GM21529 (cell line): ENCODE data around the gene PTPN20.
"Not testable (repeated sequence)": the region's sequence is repeated elsewhere in the genome, so short reads cannot be mapped to it uniquely, and the experiment has no call there.

Experiments used
- ATAC-seq: cut with Tn5 transposase; IDR thresholded peaks from one replicate; pipeline ENCODE4 v1.9.1; 2021; ENCODE audit not compliant: unreplicated experiment

The PTPN20 gene

GRCh38 chr10:46911144-46911876 is at the start of gene PTPN20:
Gene PTPN20 (plus strand): TSS chr10:46911428. CDS start chr10:46932500, 21,072 bp downstream.
- ATAC-seq = not testable (repeated sequence)

GRCh38 chr10:46869716-46870115 is 41.5 kb upstream of the PTPN20 start:
- not testable (repeated sequence) for ATAC-seq

- ATAC-seq = not testable (repeated sequence)
These were observed 39.6 kb upstream of the PTPN20 start for GRCh38 chr10:46871583-46871982.

- not testable (repeated sequence) for ATAC-seq
These were observed 35.9 kb upstream of the PTPN20 start for GRCh38 chr10:46875304-46875703.

- not testable (repeated sequence) for ATAC-seq
These were observed 34.5 kb upstream of the PTPN20 start for GRCh38 chr10:46876773-46877172.

GRCh38 chr10:46878761-46879160 is 32.5 kb upstream of the PTPN20 start:
- not testable (repeated sequence) for ATAC-seq

- not testable (repeated sequence) for ATAC-seq
These were observed 20.2 kb upstream of the PTPN20 start for GRCh38 chr10:46890813-46891611.

GRCh38 chr10:46896762-46897692 is 14.2 kb upstream of the PTPN20 start:
- ATAC-seq = not testable (repeated sequence)

- not testable (repeated sequence) for ATAC-seq
These were observed 10.0 kb upstream of the PTPN20 start for GRCh38 chr10:46901247-46901646.

GRCh38 chr10:46903874-46904273 is 7.4 kb upstream of the PTPN20 start:
- not testable (repeated sequence) for ATAC-seq

GRCh38 chr10:46906359-46906758 is 4.9 kb upstream of the PTPN20 start:
- not testable (repeated sequence) for ATAC-seq

- not testable (repeated sequence) for ATAC-seq
These were observed 3.8 kb upstream of the PTPN20 start for GRCh38 chr10:46907185-46908117.

- ATAC-seq = not testable (repeated sequence)
These were observed 11.3 kb downstream of the PTPN20 start for GRCh38 chr10:46922498-46922897.

- not testable (repeated sequence) for ATAC-seq
These were observed 13.9 kb downstream of the PTPN20 start for GRCh38 chr10:46925156-46925555.

- not testable (repeated sequence) for ATAC-seq
These were observed 14.6 kb downstream of the PTPN20 start for GRCh38 chr10:46925853-46926252.

GRCh38 chr10:46928810-46929209 is 17.6 kb downstream of the PTPN20 start:
- not testable (repeated sequence) for ATAC-seq

GRCh38 chr10:46932383-46932782 is 21.2 kb downstream of the PTPN20 start:
- ATAC-seq = not testable (repeated sequence)

- ATAC-seq = not testable (repeated sequence)
These were observed 29.9 kb downstream of the PTPN20 start for GRCh38 chr10:46941091-46941490.

- ATAC-seq = not testable (repeated sequence)
These were observed 37.7 kb downstream of the PTPN20 start for GRCh38 chr10:46948687-46949518.
